Measurements from ENCODE around the gene QSER1. TPM values are rescaled to one million over a fixed set of nuclear protein-coding genes. Genes with fewer than 3 reads are reported as not detected.

QSER1 gene
- polyA plus RNA-seq, 1 donor (not counting 4 experiments of a cell fraction or from before 2014, with no cell fraction given), result 14.7 TPM

DNA sequence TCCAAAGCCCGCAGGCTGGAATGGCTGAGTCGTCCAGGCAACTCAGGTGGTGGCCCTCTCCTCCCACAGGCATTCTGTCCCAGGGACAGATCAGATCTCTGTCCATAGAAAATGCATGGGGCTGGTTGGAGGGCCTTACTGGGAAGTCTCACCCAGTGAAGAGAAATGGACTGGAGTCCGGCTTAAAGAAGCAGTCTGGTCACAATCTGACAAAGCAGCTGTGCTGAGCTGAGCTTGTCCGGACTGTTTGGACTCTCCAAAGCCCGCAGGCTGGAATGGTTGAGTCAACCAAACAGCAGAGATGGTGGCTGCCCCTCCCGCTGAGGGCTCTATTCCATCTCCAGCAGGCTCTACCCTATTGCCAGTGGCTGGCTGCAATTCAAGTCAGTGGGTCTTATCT, 108.7 kb downstream of the QSER1 start:
- TF ChIP-seq, protein P1, sequence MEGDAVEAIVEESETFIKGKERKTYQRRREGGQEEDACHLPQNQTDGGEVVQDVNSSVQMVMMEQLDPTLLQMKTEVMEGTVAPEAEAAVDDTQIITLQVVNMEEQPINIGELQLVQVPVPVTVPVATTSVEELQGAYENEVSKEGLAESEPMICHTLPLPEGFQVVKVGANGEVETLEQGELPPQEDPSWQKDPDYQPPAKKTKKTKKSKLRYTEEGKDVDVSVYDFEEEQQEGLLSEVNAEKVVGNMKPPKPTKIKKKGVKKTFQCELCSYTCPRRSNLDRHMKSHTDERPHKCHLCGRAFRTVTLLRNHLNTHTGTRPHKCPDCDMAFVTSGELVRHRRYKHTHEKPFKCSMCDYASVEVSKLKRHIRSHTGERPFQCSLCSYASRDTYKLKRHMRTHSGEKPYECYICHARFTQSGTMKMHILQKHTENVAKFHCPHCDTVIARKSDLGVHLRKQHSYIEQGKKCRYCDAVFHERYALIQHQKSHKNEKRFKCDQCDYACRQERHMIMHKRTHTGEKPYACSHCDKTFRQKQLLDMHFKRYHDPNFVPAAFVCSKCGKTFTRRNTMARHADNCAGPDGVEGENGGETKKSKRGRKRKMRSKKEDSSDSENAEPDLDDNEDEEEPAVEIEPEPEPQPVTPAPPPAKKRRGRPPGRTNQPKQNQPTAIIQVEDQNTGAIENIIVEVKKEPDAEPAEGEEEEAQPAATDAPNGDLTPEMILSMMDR (optimal IDR thresholded peaks at IDR 0.05 in 1 of 3, IDR thresholded peaks at IDR 0.05 in 1 of 3, conservative IDR thresholded peaks at IDR 0.05 in 1 of 3; ENCODE audit: extremely low read depth in 1 of 3, insufficient read depth in 2 of 3, low read length in 3 of 3), result no peak
- no peak for TF ChIP-seq EZH2 (IDR thresholded peaks at IDR 0.05; ENCODE audit: low read length)
- Histone ChIP-seq H3K4me2 (ENCODE audit: control insufficient read depth, extremely low read depth, insufficient read depth, low read depth, low read length) (no peak overlapping the region), H4K20me1 (ENCODE audit: control insufficient read depth, extremely low read depth, insufficient read depth, low read length) (no peaks in the 10 kb centered on the region), H2AFZ (ENCODE audit: control insufficient read depth, low read length) (no peak overlapping the region), H3K4me3 (ENCODE audit: control insufficient read depth in 2 of 3, extremely low read depth in 1 of 3, insufficient read depth in 2 of 3, low read depth in 1 of 3, low read length in 3 of 3) (no peak overlapping the region), H3K27me3 (ENCODE audit: control insufficient read depth, extremely low read depth, insufficient read depth, low read length) (no peaks in the 10 kb centered on the region), H3K9me3 (ENCODE audit: control insufficient read depth, low read depth, low read length) (no peaks in the 10 kb centered on the region), H3K27ac (ENCODE audit: control insufficient read depth, insufficient read depth, low read length) (no peak overlapping the region), H3K79me2 (ENCODE audit: control insufficient read depth, insufficient read depth, low read length) (no peaks in the 10 kb centered on the region), H3K9ac (ENCODE audit: control insufficient read depth, extremely low read depth, insufficient read depth, low read length) (no peak overlapping the region), H3K9me1 (ENCODE audit: control insufficient read depth, extremely low read depth, insufficient read depth, low read length) (no peaks in the 10 kb centered on the region), H3K4me1 (ENCODE audit: control insufficient read depth, extremely low read depth, insufficient read depth, low read length) (peaks cover 17% of the 10 kb centered on the region), H3K36me3 (ENCODE audit: control insufficient read depth in 2 of 2, extremely low read depth in 1 of 2, insufficient read depth in 2 of 2, low read length in 2 of 2) (no peaks in the 10 kb centered on the region)
- no peak for FAIRE-seq
- no peak for DNase-seq (ENCODE audit: low read depth, low spot score)
- dilution Hi-C loops (cut with MboI; ENCODE audit: extremely low pct_ligation_motif_present, low sequenced_read_pairs), result no loop called here

DNA sequence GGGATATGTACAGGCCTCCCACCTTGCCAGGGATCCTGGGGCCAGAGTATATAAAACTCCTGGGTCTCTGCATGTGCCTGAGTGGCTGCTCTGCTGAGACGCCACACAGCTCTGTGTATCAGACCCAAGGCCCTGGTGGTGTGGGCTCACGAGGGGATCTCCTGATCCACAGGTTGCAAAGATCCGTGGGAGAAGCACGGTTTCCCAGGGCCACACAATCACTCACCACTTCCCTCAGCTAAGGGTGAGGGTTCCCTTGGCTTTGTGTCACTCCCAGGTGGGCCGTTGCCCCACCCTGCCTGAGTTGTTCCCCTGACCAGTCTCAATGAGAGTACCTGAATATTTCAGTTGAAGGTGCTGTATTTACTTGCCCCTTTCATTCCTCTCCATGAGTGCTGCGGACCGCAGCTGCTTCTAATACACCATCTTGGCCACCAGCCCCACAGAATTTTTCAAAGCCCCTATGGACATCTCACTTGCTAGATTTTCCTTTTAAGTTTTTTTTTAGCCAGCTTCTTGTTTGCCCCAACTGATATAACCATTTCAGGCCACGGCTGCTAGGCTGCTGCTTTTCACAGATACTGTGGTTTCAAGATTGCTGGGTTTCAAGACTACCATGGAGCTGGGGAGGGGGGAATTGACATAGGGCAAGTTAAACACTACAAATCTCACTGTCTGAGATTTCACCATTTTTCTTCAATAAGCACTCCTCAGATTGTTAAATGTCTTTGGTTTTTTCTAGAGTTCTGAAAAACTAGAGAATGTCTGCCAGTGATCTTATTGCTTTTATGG, 109.3 kb downstream of the QSER1 start:
- Histone ChIP-seq H3K27ac (ENCODE audit: control insufficient read depth, insufficient read depth, low read length) (no peak overlapping the region), H4K20me1 (ENCODE audit: control insufficient read depth, extremely low read depth, insufficient read depth, low read length) (no peaks in the 10 kb centered on the region), H3K4me1 (ENCODE audit: control insufficient read depth, extremely low read depth, insufficient read depth, low read length) (peaks cover 17% of the 10 kb centered on the region), H3K27me3 (ENCODE audit: control insufficient read depth, extremely low read depth, insufficient read depth, low read length) (no peaks in the 10 kb centered on the region), H3K4me3 (ENCODE audit: control insufficient read depth in 2 of 3, extremely low read depth in 1 of 3, insufficient read depth in 2 of 3, low read depth in 1 of 3, low read length in 3 of 3) (no peak overlapping the region), H3K9me3 (ENCODE audit: control insufficient read depth, low read depth, low read length) (no peaks in the 10 kb centered on the region), H3K79me2 (ENCODE audit: control insufficient read depth, insufficient read depth, low read length) (no peaks in the 10 kb centered on the region), H3K36me3 (ENCODE audit: control insufficient read depth in 2 of 2, extremely low read depth in 1 of 2, insufficient read depth in 2 of 2, low read length in 2 of 2) (no peaks in the 10 kb centered on the region), H3K9ac (ENCODE audit: control insufficient read depth, extremely low read depth, insufficient read depth, low read length) (no peak overlapping the region), H3K9me1 (ENCODE audit: control insufficient read depth, extremely low read depth, insufficient read depth, low read length) (no peaks in the 10 kb centered on the region), H2AFZ (ENCODE audit: control insufficient read depth, low read length) (no peak overlapping the region), H3K4me2 (ENCODE audit: control insufficient read depth, extremely low read depth, insufficient read depth, low read depth, low read length) (no peak overlapping the region)
- TF ChIP-seq EZH2 (IDR thresholded peaks at IDR 0.05; ENCODE audit: low read length), result no peak
- TF ChIP-seq, protein P1 (optimal IDR thresholded peaks at IDR 0.05 in 1 of 3, IDR thresholded peaks at IDR 0.05 in 1 of 3, conservative IDR thresholded peaks at IDR 0.05 in 1 of 3; ENCODE audit: extremely low read depth in 1 of 3, insufficient read depth in 2 of 3, low read length in 3 of 3), result no peak
- dilution Hi-C loops (cut with MboI; ENCODE audit: extremely low pct_ligation_motif_present, low sequenced_read_pairs), result no loop called here
- FAIRE-seq (no peak), DNase-seq (ENCODE audit: low read depth, low spot score) (no peak)

Measured in keratinocyte (primary cell).